Tibial nerve (tissue), 4 donors: Measurements from ENCODE around the gene PGAM2.

Source experiments
- CTCF ChIP-seq, 5 experiments: fragments of 200-600 bp in 3 of 5; fragments of 450-650 bp in 2 of 5; sonication (generic) in 3 of 5; IDR thresholded peaks; one replicate each; pipeline ENCODE4 v1.5.1; 2016 to 2019; ENCODE audit warnings: antibody characterized with exemption in 5 of 5, mild to moderate bottlenecking in 3 of 5, moderate library complexity in 2 of 5
- EP300 ChIP-seq, 2 donors: sonication (generic); formaldehyde crosslinking; IDR thresholded peaks; one replicate each; pipeline ENCODE4 v1.6.1; 2017; ENCODE audit warnings: antibody characterized with exemption in 2 of 2, mild to moderate bottlenecking in 1 of 2
- POLR2A ChIP-seq, 2 donors: fragments of 450-650 bp; IDR thresholded peaks; one replicate each; pipeline ENCODE4 v1.6.1; 2017; ENCODE audit warnings: antibody characterized with exemption in 2 of 2, mild to moderate bottlenecking in 2 of 2, moderate library complexity in 2 of 2

DNA sequence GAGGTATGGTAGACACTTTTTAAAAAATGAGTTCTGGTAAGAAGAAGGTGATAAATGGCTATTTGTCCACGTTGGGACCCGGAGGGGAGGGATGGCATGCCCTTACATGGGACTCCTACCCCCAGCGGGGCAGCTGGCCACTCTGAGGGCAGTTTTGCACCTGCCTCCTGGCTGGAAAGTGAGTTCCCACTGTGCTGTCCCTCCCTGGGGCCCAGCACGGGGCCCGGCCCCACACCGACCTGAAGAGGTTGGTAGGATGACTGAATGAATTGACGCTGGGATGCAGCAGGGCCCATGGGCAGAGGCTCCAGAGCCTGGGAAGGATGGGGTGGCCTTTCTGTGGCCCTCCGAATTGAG, 38.2 kb upstream of the PGAM2 start:
- TF ChIP-seq CTCF (IDR thresholded peaks at IDR 0.05) (no peak), EP300 (IDR thresholded peaks at IDR 0.05) (no peak), POLR2A (IDR thresholded peaks at IDR 0.05) (no peak)
